GM21367 (cell line): ENCODE data around the gene FOXRED2.
"Not testable (repeated sequence)": the region's sequence is repeated elsewhere in the genome, so short reads cannot be mapped to it uniquely, and the experiment has no call there.

Source experiments
- ATAC-seq: cut with Tn5 transposase; IDR thresholded peaks from one replicate; pipeline ENCODE4 v1.9.1; 2021; ENCODE audit not compliant: unreplicated experiment

FOXRED2 gene

DNA sequence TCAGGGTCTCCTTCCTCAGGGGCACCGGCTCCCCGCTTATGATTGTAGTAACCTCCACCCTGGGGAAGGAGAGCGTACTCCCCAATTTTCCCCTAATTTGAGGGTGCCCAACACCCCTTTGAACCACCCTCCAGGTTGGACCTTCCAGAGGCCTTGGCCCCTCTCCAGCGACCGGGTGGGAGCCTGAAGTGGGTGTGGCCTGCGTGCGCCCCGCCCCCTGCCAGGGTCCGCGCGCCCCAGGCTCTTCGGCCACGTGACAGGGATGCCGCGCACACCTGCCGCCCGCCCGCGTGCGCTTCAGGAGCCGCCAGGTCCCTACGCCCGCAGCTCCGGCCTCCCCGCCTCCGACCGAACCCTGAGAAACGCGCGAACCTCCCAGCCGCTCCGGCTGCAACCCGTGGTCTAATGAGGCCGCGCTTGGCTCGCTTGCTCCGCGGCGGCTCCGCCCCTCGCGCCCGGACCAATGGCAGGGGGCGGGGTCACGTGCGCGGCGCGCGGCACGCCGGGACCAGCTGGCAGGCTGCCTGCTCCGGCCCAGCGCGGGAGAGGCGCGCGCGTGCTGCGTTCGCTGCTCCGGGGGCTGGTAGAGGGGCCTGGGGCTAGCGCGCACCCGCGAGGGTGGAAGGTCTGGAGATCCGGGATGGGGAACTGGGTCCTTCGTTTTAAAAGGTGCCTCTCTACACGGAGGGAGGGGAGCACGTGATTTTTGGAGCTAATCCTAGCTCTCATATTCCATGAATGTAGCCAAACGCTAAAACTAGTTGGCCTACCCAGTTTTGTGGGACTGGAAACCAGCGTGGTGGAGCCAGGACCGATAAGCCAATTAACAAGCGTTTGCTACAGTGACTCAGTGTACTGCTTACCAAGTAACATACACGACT, at the start of gene FOXRED2:
Gene FOXRED2 (minus strand): TSS at position 404 of the 881 bp plus-strand sequence. CDS start 618 bp downstream, outside the sequence.
- peak; percentile 65 for ATAC-seq

DNA sequence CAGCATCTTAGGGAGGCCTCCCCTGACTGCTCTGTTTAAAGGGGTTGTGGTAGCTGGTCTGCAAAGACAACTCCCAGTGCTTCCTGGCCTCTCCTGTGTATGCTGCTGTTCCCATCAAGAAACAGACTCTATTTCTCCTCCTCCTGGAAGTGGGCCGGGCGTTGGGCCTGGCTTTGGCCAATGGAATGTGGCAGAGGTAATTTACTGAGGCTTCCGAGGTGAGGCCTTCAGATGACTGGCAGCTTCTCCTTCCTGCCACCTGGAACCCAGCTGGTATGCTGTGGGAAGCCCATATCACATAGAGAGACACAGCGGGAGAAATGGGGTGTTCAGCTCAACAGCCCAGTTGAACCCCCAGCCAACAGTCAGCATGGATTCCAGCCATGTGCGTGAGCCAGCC, 47.3 kb upstream of the FOXRED2 start:
- no peak for ATAC-seq

DNA sequence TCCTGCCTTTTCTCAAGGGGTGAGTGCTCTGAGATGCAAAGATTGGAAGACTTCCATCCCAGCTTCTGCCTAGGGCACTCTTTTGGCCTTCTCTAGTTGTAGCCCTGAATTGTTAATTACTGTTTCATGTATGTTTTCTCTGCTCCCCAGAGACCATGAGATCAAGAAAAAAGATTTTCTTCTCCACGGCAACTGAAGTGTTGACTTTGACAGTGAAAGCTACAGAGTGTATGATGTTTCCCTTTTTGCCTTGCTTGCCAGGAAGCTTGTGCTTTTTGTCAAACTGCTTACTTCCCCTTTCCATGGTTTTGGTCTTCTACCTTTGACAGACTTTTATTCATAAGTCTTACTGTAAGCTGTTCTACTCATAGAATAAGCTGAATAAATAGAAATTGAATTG, 45.4 kb upstream of the FOXRED2 start:
- ATAC-seq: no peak

DNA sequence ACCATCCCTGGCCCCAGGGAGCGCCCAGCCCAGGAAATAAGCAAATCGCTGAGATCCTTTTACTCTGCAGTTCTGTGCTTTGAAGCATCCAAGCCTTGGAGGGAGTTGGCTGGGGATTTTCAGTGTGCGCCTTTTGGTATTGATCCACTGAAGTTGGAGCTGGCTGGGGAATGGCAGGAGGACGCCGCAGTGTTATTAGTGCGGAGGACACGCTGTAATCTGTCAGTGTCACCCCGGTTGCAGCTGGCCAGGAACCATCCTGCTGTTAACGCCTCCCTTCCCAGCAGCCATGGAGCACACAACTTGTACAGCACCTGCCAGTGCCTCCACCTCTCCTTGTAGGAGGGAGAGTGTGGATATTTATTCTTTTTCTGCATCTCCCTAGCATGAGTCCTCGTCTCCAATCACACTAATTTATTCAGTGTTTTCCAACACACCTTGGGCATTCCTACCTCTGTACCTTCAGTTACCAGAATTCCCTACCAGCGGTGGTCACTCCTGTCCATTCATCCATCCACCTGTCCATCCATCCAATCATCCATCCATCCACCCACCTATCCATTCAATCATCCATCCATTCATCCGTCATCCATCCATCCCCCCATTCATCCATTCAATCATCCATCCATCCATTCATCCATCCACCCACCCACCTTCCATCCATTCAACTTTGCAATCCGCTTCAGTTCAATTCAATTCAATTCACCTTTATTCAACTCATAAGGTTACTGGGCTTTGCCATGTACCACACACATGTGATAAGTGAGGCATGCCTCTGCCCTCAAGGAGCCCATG, 44.1 kb upstream of the FOXRED2 start:
- no peak for ATAC-seq

DNA sequence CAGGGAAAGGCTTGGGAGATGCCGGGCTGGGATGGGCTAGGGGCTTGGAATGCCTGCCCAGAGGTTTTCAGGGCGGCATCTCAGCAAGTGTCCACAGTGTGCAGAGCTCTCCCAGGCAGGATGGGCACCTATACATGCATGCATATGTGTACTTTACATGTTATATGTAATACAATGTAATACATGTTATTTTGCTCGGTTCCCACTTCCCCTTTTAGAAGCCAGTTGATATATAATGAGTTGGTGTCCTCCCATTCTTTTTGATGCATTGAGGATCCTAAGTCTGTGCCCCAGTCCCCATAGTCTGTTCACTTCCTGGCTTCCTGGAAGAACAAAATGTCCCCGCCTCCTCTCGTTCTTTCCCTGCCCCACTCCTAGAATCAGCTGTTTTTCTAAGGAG, 42.2 kb upstream of the FOXRED2 start:
- no peak for ATAC-seq

DNA sequence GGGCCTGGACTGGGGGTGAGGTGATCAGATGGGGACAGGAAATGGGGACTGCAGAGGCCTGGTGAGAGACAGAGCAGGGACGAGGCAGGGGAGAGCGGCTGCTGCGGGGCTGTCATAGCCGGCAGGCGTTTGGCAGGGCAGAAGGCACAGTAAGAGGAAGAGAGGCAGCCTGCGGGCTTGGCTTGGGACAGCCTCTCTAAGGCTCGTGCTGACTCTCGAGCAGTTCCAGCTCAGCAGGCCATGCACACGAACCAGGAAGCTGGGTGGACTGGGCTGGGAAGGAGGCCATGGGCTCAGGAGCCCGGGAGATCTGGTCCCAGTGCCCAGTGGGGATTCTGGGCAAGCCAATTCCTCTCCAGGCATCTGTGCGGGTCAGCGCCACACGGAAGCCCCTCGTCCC, 41.8 kb upstream of the FOXRED2 start:
- ATAC-seq: no peak

DNA sequence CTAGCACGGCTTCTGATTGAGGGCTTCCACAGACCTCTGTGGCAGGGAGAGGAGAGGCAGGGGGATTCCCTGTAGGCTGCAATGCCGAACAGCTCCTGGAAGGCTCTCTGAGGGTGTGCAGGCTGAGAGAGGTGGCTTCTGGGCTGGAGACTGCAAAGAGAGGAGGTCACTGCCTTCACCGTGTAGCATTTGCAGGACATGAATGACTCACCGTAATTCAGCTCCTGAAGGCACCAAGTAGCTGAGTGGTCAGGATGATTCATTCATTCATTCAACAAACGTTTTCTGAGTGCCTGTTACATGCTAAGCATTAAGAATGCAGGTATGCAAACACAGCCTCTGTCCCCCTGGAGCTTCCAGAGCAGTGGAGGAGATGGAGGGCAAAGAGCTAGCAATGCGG, 40.1 kb upstream of the FOXRED2 start:
- no peak for ATAC-seq

DNA sequence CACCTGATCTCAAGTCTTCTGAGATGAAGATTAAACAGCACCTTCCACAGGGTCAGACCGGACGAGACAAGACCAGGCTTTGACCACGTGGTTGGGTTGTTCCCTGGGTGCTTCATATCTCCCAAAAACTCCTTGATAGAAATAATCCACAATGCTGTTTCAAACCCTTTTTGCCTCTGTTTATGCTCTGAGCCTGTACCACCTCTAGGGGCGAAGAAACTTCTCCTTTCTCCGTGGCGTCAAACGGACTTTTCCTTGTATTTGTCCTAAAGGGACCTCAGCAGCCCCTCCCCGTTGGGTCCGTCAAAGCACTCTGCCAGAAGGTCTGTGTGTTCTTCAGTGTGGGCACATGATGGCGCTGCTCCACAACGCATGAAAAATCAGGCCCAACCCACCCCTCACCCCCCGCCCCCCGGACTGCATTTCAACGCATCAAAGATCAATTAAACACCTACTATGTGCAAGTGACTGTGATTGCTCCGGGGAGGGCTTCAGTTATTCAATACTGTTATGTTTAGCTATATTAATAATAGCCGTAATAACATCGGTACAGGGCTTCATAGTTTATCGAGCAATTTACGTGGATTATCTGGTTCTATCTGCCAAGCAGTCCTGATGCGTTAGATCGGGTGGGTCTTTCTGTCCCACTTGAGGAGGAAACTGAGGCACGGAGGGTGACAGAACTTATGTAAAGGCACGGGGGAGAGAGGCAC, 39.4 kb upstream of the FOXRED2 start:
- no peak for ATAC-seq

DNA sequence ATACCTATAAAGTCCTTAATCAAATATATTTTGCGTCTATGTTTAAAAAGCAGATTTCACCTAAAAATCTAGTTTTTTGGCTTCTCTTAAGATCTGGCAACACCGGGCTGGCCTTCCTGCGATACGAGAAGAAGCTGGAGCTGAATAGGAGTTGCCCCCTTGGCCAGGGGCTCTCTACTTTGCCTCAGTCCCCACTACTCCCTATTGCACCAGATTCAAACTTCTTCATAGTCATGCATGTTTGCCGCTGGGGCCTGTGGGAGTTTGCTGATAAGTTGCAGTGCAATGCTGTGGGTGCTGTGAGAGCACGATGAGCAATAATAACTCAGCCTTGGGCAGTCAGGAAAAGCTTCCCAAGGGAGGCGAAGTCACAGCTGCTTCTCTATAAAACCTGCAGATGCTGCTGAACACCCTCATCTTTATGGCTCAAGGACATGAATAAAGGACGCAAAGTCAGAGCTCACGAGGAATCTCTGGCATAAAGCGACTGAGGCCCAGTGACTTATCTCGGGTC, 37.3 kb upstream of the FOXRED2 start:
- no peak for ATAC-seq

DNA sequence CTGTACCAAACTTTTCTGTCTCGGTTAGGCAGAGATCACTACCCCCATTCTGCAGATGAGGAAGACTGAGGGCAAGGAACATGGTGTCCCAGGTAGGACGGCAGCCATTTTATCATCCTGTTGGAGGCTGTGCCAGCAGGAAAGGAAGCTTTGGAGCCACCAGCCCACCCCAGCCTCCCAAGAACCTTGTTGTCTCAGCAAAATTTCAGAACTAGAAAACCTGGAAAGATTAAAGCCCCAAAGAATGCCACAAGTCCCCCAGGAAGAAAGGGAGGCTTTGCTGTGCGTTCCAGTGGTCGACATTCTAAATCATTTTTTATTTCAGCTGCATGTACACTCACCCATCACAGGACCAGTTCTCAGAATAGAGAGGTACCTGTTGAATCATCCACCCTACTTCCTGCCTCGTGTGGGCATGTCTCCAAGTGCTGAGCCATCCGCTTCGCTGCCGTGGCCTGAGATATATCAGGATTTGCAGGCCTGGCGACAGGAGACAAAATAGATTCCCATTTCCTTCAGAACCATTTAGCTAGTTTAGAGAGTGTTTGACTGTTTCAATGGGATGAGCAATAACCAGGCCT, 35.1 kb upstream of the FOXRED2 start:
- ATAC-seq: no peak

DNA sequence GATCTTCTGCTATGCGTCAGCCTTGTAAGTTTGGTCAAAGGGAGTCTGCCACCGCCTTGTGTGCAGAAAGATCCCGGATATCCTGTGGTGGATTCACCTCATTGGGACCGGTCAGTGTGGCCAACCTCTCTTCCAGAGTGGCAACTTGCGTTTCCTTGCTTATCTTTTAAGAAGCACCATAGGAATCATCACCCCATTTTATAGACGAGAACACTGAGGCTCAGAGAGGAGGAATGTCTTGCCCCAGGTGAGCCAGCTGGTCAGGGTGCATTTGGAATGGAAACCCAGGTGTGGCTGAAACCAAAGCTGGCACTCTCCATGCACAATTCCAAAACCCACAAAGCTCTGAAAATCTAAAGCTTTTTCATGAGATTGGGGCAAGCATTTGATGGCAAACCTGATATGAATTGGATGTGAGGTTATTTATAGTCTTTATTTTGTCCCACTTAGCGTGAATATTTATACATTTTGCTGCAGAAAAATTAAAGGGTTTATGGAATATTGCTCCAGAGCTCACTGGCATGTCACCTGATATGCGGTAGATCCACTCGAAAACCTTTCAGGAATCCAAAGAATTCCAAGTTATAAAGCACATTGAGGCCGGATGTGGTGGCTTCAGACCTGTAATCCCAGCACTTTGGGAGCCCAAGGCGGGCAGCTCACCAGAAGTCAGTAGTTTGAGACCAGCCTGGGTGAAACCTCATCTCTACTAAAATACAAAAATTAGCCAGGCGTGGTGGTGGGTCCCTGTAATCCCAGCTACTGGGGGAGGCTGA, 34.2 kb upstream of the FOXRED2 start:
- ATAC-seq: no peak

DNA sequence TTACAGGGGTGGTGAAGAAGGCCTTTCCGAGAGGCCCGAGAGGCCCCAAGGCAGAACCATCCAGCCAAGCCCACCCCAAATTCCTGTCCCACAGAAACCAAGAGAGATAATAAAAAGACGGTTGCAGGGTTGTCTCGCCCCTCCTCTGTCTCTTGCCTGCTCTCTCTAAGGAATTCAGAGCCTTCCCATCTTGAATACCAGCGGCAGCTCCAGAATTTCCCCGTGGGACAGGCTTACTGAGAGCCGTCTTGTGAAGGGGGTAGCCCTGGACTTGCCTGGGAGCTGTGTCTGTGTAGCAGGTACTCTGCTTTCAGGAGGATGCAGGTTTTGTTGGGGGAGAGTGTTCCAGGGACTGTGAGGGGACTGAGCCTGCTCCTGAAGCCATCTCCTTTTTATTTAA, 31.7 kb upstream of the FOXRED2 start:
- ATAC-seq: no peak

DNA sequence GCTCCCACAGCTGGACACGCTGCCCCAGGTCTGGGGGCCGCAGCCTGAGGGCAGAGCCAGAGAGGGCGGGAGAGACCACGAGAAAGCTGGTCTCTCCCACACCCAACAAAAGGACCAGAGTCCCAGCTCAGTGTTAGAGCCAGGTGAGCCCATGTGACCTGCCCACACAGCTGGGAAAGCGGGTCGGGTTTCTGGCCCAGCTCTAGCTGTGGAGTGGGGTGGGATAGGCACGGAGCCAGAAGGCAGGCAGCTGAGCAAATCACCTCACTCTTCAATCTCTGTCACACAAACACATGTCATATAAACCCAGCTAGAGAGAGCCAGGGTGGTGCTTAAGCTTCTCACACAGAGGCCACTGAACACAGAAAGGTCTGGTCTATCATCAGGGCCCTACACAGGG, 29.9 kb upstream of the FOXRED2 start:
- ATAC-seq: no peak

DNA sequence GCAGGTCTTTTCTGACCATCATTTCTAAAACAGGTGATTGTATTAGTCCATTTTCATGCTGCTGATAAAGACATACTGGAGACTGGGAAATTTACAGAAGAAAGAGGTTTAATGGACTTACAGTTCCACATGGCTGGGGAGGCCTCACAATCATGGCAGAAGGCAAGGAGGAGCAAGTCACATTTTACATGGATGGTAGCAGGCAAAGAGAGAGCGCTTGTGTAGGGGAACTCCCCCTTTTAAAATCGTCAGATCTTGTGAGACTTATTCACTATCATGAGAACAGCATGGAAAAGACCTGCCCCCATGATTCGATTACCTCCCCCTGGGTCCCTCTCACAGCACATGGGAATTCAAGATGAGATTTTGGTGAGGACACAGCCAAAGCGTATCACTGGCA, 26.5 kb upstream of the FOXRED2 start:
- ATAC-seq: not testable (repeated sequence)

DNA sequence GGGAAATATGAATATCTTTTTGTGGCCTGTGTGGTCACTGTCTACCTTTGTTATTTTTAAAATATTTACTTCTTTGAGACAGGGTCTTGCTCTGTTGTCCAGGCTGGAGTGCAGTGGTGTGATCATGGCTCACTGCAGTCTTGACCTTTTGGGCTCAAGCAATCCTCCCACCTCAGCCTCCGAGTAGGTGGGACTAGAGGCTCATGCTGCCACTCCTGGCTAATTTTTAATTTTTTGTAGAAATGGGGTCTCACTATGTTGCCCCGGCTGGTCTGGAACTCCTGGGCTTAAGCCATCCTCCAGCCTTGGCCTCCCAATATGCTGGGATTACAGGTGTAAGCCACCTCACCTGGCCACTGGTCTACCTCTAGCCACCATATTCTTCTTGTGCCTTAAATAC, 25.6 kb upstream of the FOXRED2 start:
- ATAC-seq: no peak

DNA sequence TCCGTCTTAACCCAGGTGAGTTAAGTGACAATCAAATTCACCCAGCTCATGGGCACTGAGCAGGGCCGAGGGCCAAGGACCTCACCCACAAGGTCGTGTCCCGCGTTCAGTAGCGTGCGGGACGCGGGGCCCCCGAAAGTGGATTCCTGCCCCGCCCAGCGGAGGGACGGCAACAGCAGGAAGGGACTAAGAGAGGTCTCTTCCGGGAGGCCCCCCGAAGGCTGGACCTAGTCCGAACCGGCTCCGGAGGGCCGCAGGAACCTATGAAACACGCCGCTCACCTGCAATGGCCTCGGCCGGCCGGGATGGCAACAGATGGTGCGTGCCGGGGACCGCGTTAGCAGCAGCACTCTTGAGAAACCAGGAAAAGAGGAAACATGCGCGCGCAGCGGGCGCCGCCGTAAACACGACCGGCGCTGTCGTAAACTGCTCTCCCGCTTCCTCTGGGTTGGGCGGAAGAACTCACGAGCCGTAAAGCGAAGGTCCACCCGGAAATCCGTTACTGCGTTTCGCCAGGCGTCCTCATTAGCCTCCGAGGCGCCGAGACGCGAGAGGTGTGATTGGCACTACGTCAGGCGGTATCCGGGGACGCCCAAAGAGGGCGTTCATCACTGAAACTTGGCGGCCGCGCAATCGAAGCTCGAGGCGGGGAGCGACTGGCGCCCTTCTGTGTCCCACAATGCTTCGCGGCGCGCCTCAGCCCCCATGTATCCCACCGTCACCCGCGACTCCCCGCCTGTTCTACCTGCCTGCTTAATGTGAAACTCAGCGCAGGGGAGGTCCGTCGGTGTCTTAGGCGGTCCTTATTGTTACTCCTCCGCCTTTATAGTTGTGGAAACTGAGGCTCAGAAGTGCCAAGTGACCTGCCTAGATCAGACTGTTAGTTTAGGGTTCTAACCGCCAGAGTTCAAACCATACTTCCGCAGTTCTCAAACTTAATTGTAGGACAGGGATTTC, 22.2 kb upstream of the FOXRED2 start, which contains the start of gene EIF3D:
Gene EIF3D (minus strand): TSS at position 372 of the 957 bp plus-strand sequence. CDS start 3,045 bp downstream, outside the sequence.
- peak; percentile 80 for ATAC-seq

DNA sequence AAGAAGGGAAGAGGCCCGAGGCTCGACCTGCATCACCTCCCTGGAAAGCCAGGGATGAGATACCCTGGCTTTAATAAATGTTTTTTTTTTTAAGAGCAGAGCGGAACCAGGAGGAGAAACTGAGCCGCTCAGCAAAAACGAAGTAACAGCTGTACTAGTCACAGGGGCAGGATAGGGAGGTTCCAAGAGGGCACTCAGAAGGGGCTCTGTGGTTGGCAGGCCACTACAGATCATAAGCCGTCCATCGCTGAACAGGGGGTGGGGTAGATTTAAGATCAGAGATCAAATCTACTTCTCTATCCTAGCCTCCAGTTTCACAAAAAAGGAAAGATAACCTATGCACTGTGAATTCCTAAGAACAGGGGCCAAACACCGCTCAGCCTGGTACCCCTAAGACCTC, 21.5 kb upstream of the FOXRED2 start:
- ATAC-seq: peak; percentile 3

DNA sequence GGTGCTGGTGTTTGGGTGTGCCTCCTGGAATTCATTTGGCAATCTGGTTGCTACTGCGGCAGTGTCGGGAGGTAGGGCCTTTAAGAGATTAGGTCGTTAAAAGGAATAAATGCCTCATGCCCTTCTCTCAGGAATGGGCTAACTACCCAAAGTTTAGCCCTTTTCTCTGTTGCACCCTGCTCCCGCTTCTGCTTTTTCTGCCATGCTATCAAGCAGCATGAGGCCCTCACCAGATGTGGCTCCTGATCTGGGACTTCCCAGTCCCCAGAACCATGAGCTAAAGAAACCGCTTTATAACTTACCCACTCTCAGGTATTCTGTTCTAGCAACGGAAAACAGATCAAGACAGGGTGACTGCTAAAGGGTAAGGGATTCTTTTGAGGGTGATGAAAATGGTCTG, 15.8 kb upstream of the FOXRED2 start:
- ATAC-seq: no peak

DNA sequence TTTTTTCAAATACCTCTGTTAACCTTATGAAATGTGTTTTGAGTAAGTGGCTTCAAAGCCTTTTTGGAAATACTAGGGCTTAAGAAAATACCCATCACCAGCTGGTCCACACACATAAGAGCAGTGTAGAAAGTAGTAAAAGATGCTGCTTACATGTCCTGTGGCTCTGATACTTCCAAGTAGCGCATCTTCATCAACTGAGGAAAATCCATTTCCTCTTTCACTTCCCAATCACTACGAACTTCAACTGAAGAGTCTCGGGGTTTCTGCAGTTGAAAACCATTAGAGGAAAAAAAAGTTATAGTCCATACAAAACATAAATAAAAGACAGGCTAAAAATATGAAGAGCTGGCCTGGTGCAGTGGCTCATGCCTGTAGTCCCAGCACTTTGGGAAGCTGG, 13.6 kb upstream of the FOXRED2 start:
- no peak for ATAC-seq
